Transverse colon (tissue), 3 donors: ENCODE measurements around the gene OR10G2.
"Not testable (repeated sequence)": the region's sequence is repeated elsewhere in the genome, so short reads cannot be mapped to it uniquely, and the experiment has no call there.

Experiments
- CTCF ChIP-seq, 5 experiments: fragments of 200-600 bp in 3 of 5; fragments of 450-650 bp in 2 of 5; sonication (generic) in 3 of 5; IDR thresholded peaks; 1 replicate in 2 of 5; 2 replicates in 3 of 5; pipeline ENCODE4 v1.5.1; 2016 to 2017; ENCODE audit warnings: antibody characterized with exemption in 5 of 5, inconsistent platforms in 3 of 5, mild to moderate bottlenecking in 2 of 5, moderate library complexity in 1 of 5
- EP300 ChIP-seq: sonication (generic); formaldehyde crosslinking; IDR thresholded peaks from one replicate; pipeline ENCODE4 v1.6.1; 2017; ENCODE audit warnings: antibody characterized with exemption, low read depth
- POLR2A ChIP-seq: fragments of 450-650 bp; IDR thresholded peaks from one replicate; pipeline ENCODE4 v1.6.1; 2016; ENCODE audit warnings: antibody characterized with exemption, mild to moderate bottlenecking, moderate library complexity

GRCh38 chr14:21602181-21602580 lies 32.6 kb downstream of the OR10G2 start:
- not testable (repeated sequence) for TF ChIP-seq CTCF (IDR thresholded peaks at IDR 0.05); POLR2A; EP300
